ENCODE measurements around the gene RHBDD1. TPM values are rescaled to one million over a fixed set of nuclear protein-coding genes. Genes with fewer than 3 reads are reported as not detected.

The RHBDD1 gene
- polyA plus RNA-seq, 3 donors, result 8.1 to 19.5 (median 15.5) TPM

GRCh38 chr2:226895579-226895978, 59.7 kb downstream of the RHBDD1 start:
- H4K20me1 ChIP-seq (ENCODE audit: insufficient read depth, low read length), result no peaks in the 10 kb centered on the region
- H3K27me3 ChIP-seq (ENCODE audit: control insufficient read depth in 2 of 2, insufficient read depth in 2 of 2, low read length in 2 of 2), result no peaks in the 10 kb centered on the region
- H3K4me1 Mint-ChIP-seq, result peaks cover 10% of the 10 kb centered on the region
- no CpG with 5 or more reads among the region's 2 CpGs for WGBS (ENCODE audit: insufficient coverage)
- TF ChIP-seq CTCF (IDR thresholded peaks at IDR 0.05), result no peak
- no peak overlapping the region for H2AFZ ChIP-seq (ENCODE audit: insufficient read depth, low read depth, low read length, poor library complexity, severe bottlenecking)
- H3K27ac ChIP-seq (ENCODE audit: low read depth in 1 of 2, low read length in 2 of 2), result no peak overlapping the region
- no peaks in the 10 kb centered on the region for H3K9me3 ChIP-seq (replicated peaks in 1 of 2; ENCODE audit: control insufficient read depth in 1 of 2, insufficient read depth in 1 of 2, low read length in 2 of 2)
- no peak overlapping the region for H3K9ac ChIP-seq (ENCODE audit: insufficient read depth, low read length, poor library complexity, severe bottlenecking)
- H3K4me3 Mint-ChIP-seq, result no peak overlapping the region
- peaks cover 24 to 25% of the 10 kb centered on the region in 2 donors for H3K36me3 Mint-ChIP-seq
- H3K4me2 ChIP-seq (replicated peaks; ENCODE audit: extremely low read depth, low read length, poor library complexity, severe bottlenecking), result no peak overlapping the region
- intact Hi-C loops (cut with micrococcal nuclease), result no loop called here
- no peak overlapping the region for H3K27ac Mint-ChIP-seq
- H3K79me2 ChIP-seq (ENCODE audit: insufficient read depth, low read length), result no peaks in the 10 kb centered on the region
- H3K4me1 ChIP-seq (ENCODE audit: control insufficient read depth in 1 of 2, insufficient read depth in 2 of 2, low read length in 2 of 2), result no peaks in the 10 kb centered on the region
- no peak overlapping the region for H3K4me3 ChIP-seq (replicated peaks in 1 of 3; ENCODE audit: low read depth in 2 of 3, low read length in 3 of 3)
- no peak for DNase-seq
- H3K27me3 Mint-ChIP-seq (ENCODE audit: low read depth in 3 of 3), result no peaks in the 10 kb centered on the region
- H3K9me3 Mint-ChIP-seq, result peaks cover 0 to 5% (median 0%) of the 10 kb centered on the region in 7 donors
- peaks cover 2 to 20% of the 10 kb centered on the region in 2 donors for H3K36me3 ChIP-seq (replicated peaks in 1 of 2; ENCODE audit: control insufficient read depth in 1 of 2, insufficient read depth in 2 of 2, low read length in 2 of 2)

DNA sequence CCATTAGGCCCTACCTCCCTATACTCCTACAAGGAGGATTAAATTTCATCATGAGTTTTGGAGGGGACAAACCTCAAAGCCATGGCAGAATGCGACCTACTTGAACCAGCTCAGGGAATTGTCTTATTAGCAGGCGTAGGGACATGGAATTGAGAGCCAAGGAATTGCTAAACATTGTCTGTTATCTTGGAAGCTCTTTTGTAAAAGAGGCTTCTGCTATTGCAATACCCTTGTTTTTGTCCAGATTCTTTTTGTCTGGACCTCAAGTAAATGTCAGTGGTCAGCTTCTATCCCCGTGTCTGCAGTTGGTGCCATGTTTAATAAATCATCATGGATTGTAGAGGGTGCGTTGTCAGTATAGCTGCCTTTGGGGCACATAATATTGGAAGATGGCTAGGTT, 62.3 kb downstream of the RHBDD1 start:
- WGBS (ENCODE audit: insufficient coverage), result 94% methylated on average over 3 of the region's 4 CpGs
- H3K4me3 Mint-ChIP-seq, result no peak overlapping the region
- intact Hi-C loops (cut with micrococcal nuclease), result no loop called here

More for the DNA sequence above, 62.3 kb downstream of the RHBDD1 start:
- no peaks in the 10 kb centered on the region for H4K20me1 ChIP-seq (ENCODE audit: insufficient read depth, low read length)
- Mint-ChIP-seq H3K9me3 (peaks cover 0 to 4% (median 0%) of the 10 kb centered on the region in 7 donors), H3K27me3 (ENCODE audit: low read depth in 3 of 3) (no peaks in the 10 kb centered on the region), H3K36me3 (peaks cover 19 to 24% of the 10 kb centered on the region in 2 donors), H3K27ac (no peak overlapping the region), H3K4me1 (peaks cover 16% of the 10 kb centered on the region)
- no peak overlapping the region for H2AFZ ChIP-seq (ENCODE audit: insufficient read depth, low read depth, low read length, poor library complexity, severe bottlenecking)
- H3K36me3 ChIP-seq (replicated peaks in 1 of 2; ENCODE audit: control insufficient read depth in 1 of 2, insufficient read depth in 2 of 2, low read length in 2 of 2), result peaks cover 2 to 20% of the 10 kb centered on the region in 2 donors
- H3K79me2 ChIP-seq (ENCODE audit: insufficient read depth, low read length), result no peaks in the 10 kb centered on the region
- H3K27me3 ChIP-seq (ENCODE audit: control insufficient read depth in 2 of 2, insufficient read depth in 2 of 2, low read length in 2 of 2), result no peaks in the 10 kb centered on the region
- no peaks in the 10 kb centered on the region for H3K4me1 ChIP-seq (ENCODE audit: control insufficient read depth in 1 of 2, insufficient read depth in 2 of 2, low read length in 2 of 2)
- no peak for DNase-seq
- no peaks in the 10 kb centered on the region for H3K9me3 ChIP-seq (replicated peaks in 1 of 2; ENCODE audit: control insufficient read depth in 1 of 2, insufficient read depth in 1 of 2, low read length in 2 of 2)
- no peak overlapping the region for H3K4me2 ChIP-seq (replicated peaks; ENCODE audit: extremely low read depth, low read length, poor library complexity, severe bottlenecking)
- no peak for TF ChIP-seq CTCF (IDR thresholded peaks at IDR 0.05)
- H3K27ac ChIP-seq (ENCODE audit: low read depth in 1 of 2, low read length in 2 of 2), result no peak overlapping the region
- H3K4me3 ChIP-seq (replicated peaks in 1 of 3; ENCODE audit: low read depth in 2 of 3, low read length in 3 of 3), result no peak overlapping the region
- H3K9ac ChIP-seq (ENCODE audit: insufficient read depth, low read length, poor library complexity, severe bottlenecking), result no peak overlapping the region

Measured in CD14-positive monocyte (primary cell).